SK-N-SH (cell line): Measurements from ENCODE around the gene MRTFB. TPM values are rescaled to one million over a fixed set of nuclear protein-coding genes. Genes with fewer than 3 reads are reported as not detected.
"Not testable (repeated sequence)": the region's sequence is repeated elsewhere in the genome, so short reads cannot be mapped to it uniquely, and the experiment has no call there.

ENCODE experiments used
- CTCF ChIA-PET: fragments of 300-600, 350-600 bp; formaldehyde crosslinking; extraction: SDS; loops from one replicate; lab custom pipeline; 2021; lab: Yijun Ruan, JAX
- POLR2A ChIA-PET: fragments of 350-600 bp; sonication (Branson Sonifier 250); formaldehyde crosslinking; extraction: SDS; loops from one replicate; lab custom pipeline; 2020; ENCODE audit warnings: antibody characterized with exemption, inconsistent platforms; lab: Yijun Ruan, JAX
- DNase-seq: peaks from one replicate; pipeline ENCODE4 v3.0.0; 2012
- H2AFZ ChIP-seq: fragments of 200-600 bp; sonication (generic); 2 replicates; pipeline ENCODE4 v1.8.1; 2016; ENCODE audit warnings: antibody characterized with exemption, mild to moderate bottlenecking, low read depth
- H3F3A ChIP-seq: fragments of 200-600 bp; sonication (generic); replicated peaks from 2 replicates; pipeline ENCODE3; 2016; ENCODE audit warnings: antibody characterized with exemption, mild to moderate bottlenecking; ENCODE audit not compliant: insufficient read depth
- H3K27ac ChIP-seq, 2 experiments: fragments of 200-500 bp in 1 of 2; fragments of 200-600 bp in 1 of 2; sonication (Bioruptor generic) in 1 of 2; sonication (generic), shearing (Covaris generic) in 1 of 2; 2 replicates each; pipeline versions ENCODE4 v1.5.1 to v1.6.1; 2014 to 2016; ENCODE audit warnings: low read depth in 2 of 2, inconsistent platforms in 1 of 2, low read length in 1 of 2, mild to moderate bottlenecking in 1 of 2, mixed read lengths in 1 of 2
- H3K27me3 ChIP-seq: fragments of 200-600 bp; sonication (generic), shearing (Covaris generic); 2 replicates; pipeline ENCODE4 v1.6.1; 2016; ENCODE audit warnings: mixed run types; ENCODE audit not compliant: insufficient read depth
- H3K36me3 ChIP-seq, 2 experiments: fragments of 200-500 bp in 1 of 2; fragments of 200-600 bp in 1 of 2; sonication (Bioruptor generic) in 1 of 2; sonication (generic) in 1 of 2; replicated peaks in 1 of 2; 2 replicates each; pipeline versions ENCODE3 to v1.5.1; 2014 to 2016; ENCODE audit warnings: low read length in 1 of 2, mild to moderate bottlenecking in 1 of 2; ENCODE audit not compliant: insufficient read depth in 2 of 2, control insufficient read depth in 1 of 2
- H3K4me1 ChIP-seq, 2 experiments: fragments of 200-500 bp in 1 of 2; fragments of 200-600 bp in 1 of 2; sonication (Bioruptor generic) in 1 of 2; sonication (generic), shearing (Covaris generic) in 1 of 2; 2 replicates each; pipeline versions ENCODE4 v1.5.1 to v1.6.1; 2014 to 2016; ENCODE audit warnings: low read depth in 1 of 2, low read length in 1 of 2, mixed run types in 1 of 2; ENCODE audit not compliant: insufficient read depth in 2 of 2, control insufficient read depth in 1 of 2
- H3K4me2 ChIP-seq: fragments of 200-600 bp; sonication (generic), shearing (Covaris generic); 2 replicates; pipeline ENCODE4 v1.6.1; 2017; ENCODE audit warnings: mixed run types
- H3K4me3 ChIP-seq, 2 experiments: fragments of 200-500 bp in 1 of 2; fragments of 200-600 bp in 1 of 2; sonication (Bioruptor generic) in 1 of 2; sonication (generic), shearing (Covaris generic) in 1 of 2; 2 replicates each; pipeline versions ENCODE4 v1.5.1 to v1.8.1; 2014 to 2016; ENCODE audit warnings: low read depth in 2 of 2, inconsistent platforms in 1 of 2, low read length in 1 of 2, mild to moderate bottlenecking in 1 of 2, mixed read lengths in 1 of 2, moderate library complexity in 1 of 2
- H3K79me2 ChIP-seq: fragments of 200-600 bp; sonication (generic); 2 replicates; pipeline ENCODE4 v1.8.1; 2017; ENCODE audit warnings: mild to moderate bottlenecking; ENCODE audit not compliant: insufficient read depth
- H3K9ac ChIP-seq: fragments of 200-600 bp; sonication (generic); 2 replicates; pipeline ENCODE4 v1.6.1; 2017; ENCODE audit warnings: mixed run types
- H3K9me2 ChIP-seq: fragments of 200-600 bp; sonication (generic); 2 replicates; pipeline ENCODE4 v1.6.1; 2017; ENCODE audit warnings: mixed run types
- H3K9me3 ChIP-seq: fragments of 200-600 bp; sonication (generic); 2 replicates; pipeline ENCODE4 v1.6.1; 2017; ENCODE audit warnings: mixed run types, mild to moderate bottlenecking, moderate library complexity
- H4K20me1 ChIP-seq: fragments of 200-600 bp; sonication (generic); 2 replicates; pipeline ENCODE4 v1.6.1; 2017; ENCODE audit warnings: mild to moderate bottlenecking, mixed run types; ENCODE audit not compliant: insufficient read depth
- EP300 ChIP-seq, 2 experiments: IDR thresholded peaks; 2 replicates each; pipeline versions ENCODE4 v1.4.0 to v1.6.1; 2012; ENCODE audit warnings: borderline replicate concordance in 1 of 2, low read depth in 1 of 2, low read length in 1 of 2
- FOXM1 ChIP-seq: IDR thresholded peaks from 2 replicates; pipeline ENCODE4 v1.4.0; 2012; ENCODE audit warnings: low read depth, mild to moderate bottlenecking
- GABPA ChIP-seq: IDR thresholded peaks from 2 replicates; pipeline ENCODE4 v1.4.0; 2012; ENCODE audit warnings: low read depth, mild to moderate bottlenecking
- GATA2 ChIP-seq: sonication (generic); formaldehyde crosslinking; IDR thresholded peaks from 2 replicates; pipeline ENCODE4 v1.5.0; 2020; ENCODE audit warnings: mild to moderate bottlenecking, missing genetic modification reagents
- POLR2AphosphoS5 ChIP-seq: IDR thresholded peaks from 2 replicates; pipeline ENCODE4 v1.6.1; 2012; ENCODE audit warnings: low read depth, low read length
- RAD21 ChIP-seq: IDR thresholded peaks from 2 replicates; pipeline ENCODE4 v1.6.1; 2012; ENCODE audit warnings: mild to moderate bottlenecking, low read length
- RCOR1 ChIP-seq: fragments of 150-350 bp; IDR thresholded peaks from 2 replicates; pipeline ENCODE4 v1.6.1; 2017; ENCODE audit warnings: antibody characterized with exemption, low read length
- SMC3 ChIP-seq: IDR thresholded peaks from 2 replicates; pipeline ENCODE4 v1.6.1; 2012; ENCODE audit warnings: low read depth, low read length, improper control_type of control experiment
- TCF12 ChIP-seq: IDR thresholded peaks from 2 replicates; pipeline ENCODE4 v1.4.0; 2012
- YY1 ChIP-seq: IDR thresholded peaks from 2 replicates; pipeline ENCODE4 v1.4.0; 2012; ENCODE audit warnings: low read depth, mild to moderate bottlenecking
- WGBS: methylation state at CpG from one replicate; pipeline ENCODE4 v1.1.6; 2017; ENCODE audit warnings: low lambda C conversion rate; 5-methylcytosine and 5-hydroxymethylcytosine counted together
- polyA plus RNA-seq, 3 experiments: library from polyadenylated mRNA; depleted of rRNA; stranded (reverse); fragments of >200 nt; gene quantifications; 2 replicates each; pipeline ENCODE4 v1.2.3, GENCODE V29; 2012
- TF ChIP-seq, protein P1 (sequence below): IDR thresholded peaks from 2 replicates; pipeline ENCODE4 v1.6.1; 2012; ENCODE audit warnings: mild to moderate bottlenecking, low read depth, low read length, moderate library complexity
- TF ChIP-seq, protein P2 (sequence below): fragments of 150-350 bp; IDR thresholded peaks from 2 replicates; pipeline ENCODE4 v1.6.1; 2016; ENCODE audit warnings: mild to moderate bottlenecking, low read depth, low read length
- TF ChIP-seq, protein P3 (sequence below): IDR thresholded peaks from 2 replicates; pipeline ENCODE4 v1.4.0; 2012; ENCODE audit warnings: low read depth, borderline replicate concordance

The MRTFB gene
- polyA plus RNA-seq, 1 of the 3 experiments (the other 2 are of a cell fraction): 3.3 TPM

DNA sequence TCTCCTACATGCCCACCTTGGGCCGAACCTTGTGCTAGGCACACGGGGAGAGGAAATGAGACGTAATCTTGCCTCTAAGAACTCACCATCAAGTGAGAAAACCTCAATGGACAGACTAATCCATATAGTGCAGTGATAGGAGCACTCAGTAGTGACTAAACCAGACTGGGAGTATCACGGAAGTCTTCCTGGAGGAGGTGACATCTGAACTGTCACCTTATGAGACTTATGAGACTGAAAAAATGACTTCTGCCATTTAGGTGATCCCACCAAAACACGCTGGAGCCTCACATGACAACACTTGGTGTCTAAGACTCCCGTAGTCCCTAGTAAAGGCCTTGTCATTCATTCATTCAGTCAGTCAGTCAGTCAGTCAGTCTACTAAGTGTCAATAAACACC lies 27.3 kb upstream of the MRTFB start:
- Histone ChIP-seq H3K9me2 (no peaks in the 10 kb centered on the region), H3K4me3 (no peak overlapping the region), H2AFZ (no peak overlapping the region), H3K9me3 (no peaks in the 10 kb centered on the region)
- no peak for TF ChIP-seq TCF12
- TF ChIP-seq, all 33 proteins: peak for 0
- 69% methylated on average over 6 of the region's 6 CpGs for WGBS
- Histone ChIP-seq H3K4me1 (no peaks in the 10 kb centered on the region), H3K9ac (no peak overlapping the region), H3F3A (no peaks in the 10 kb centered on the region), H3K4me2 (no peak overlapping the region), H4K20me1 (no peaks in the 10 kb centered on the region), H3K27ac (no peak overlapping the region), H3K27me3 (no peaks in the 10 kb centered on the region), H3K79me2 (no peaks in the 10 kb centered on the region), H3K36me3 (no peaks in the 10 kb centered on the region)
- ChIA-PET CTCF (interaction anchor here (1.3 kb wide), 1 partner anchor 24 kb away, joined by 3 read pairs; no protein-coding TSS in a partner anchor), POLR2A (no interaction called here)
- no peak for DNase-seq

DNA sequence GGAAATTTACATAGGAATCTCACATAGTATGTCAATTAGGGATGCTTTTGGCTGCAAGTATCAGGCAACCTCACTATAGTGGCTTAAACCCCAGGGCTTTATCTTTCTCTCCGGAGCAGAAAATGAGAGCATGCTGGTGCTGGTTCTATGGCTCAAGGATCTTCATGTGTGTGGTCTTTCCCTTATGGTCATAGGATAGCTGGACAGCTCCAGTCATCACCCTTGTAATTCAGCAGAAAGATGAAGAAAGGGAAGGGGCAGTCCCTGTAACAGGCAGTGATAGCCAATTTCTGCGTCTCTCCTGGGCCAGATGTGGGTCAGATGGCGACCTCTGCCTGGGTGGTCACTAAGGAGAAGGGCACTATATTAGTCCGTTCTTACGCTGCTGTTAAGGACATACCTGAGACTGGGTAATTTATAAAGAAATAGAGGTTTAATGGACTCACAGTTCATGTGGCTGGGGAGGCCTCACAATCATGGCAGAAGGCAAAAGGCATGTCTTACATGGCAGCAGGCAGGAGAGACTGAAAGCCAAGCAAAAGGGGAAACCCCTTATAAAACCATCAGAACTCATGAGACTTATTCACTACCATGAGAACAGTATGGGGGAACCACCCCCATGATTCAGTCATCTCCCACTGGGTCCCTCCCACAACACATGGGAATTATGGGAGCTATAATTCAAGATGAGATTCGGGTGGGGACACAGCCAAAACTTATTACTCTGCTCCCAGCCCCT lies 23.8 kb upstream of the MRTFB start:
- WGBS: 67% methylated on average over 6 of the region's 6 CpGs
- TF ChIP-seq, protein P1, sequence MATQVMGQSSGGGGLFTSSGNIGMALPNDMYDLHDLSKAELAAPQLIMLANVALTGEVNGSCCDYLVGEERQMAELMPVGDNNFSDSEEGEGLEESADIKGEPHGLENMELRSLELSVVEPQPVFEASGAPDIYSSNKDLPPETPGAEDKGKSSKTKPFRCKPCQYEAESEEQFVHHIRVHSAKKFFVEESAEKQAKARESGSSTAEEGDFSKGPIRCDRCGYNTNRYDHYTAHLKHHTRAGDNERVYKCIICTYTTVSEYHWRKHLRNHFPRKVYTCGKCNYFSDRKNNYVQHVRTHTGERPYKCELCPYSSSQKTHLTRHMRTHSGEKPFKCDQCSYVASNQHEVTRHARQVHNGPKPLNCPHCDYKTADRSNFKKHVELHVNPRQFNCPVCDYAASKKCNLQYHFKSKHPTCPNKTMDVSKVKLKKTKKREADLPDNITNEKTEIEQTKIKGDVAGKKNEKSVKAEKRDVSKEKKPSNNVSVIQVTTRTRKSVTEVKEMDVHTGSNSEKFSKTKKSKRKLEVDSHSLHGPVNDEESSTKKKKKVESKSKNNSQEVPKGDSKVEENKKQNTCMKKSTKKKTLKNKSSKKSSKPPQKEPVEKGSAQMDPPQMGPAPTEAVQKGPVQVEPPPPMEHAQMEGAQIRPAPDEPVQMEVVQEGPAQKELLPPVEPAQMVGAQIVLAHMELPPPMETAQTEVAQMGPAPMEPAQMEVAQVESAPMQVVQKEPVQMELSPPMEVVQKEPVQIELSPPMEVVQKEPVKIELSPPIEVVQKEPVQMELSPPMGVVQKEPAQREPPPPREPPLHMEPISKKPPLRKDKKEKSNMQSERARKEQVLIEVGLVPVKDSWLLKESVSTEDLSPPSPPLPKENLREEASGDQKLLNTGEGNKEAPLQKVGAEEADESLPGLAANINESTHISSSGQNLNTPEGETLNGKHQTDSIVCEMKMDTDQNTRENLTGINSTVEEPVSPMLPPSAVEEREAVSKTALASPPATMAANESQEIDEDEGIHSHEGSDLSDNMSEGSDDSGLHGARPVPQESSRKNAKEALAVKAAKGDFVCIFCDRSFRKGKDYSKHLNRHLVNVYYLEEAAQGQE: peak; percentile 75
- H3K79me2 ChIP-seq, H3F3A ChIP-seq, H3K27ac ChIP-seq, H3K4me3 ChIP-seq, H3K4me1 ChIP-seq, H3K36me3 ChIP-seq, DNase-seq, H3K9me2 ChIP-seq, H4K20me1 ChIP-seq, POLR2A ChIA-PET, H3K4me2 ChIP-seq, H3K9me3 ChIP-seq, CTCF ChIA-PET, H2AFZ ChIP-seq, H3K9ac ChIP-seq, H3K27me3 ChIP-seq: not testable (repeated sequence)

DNA sequence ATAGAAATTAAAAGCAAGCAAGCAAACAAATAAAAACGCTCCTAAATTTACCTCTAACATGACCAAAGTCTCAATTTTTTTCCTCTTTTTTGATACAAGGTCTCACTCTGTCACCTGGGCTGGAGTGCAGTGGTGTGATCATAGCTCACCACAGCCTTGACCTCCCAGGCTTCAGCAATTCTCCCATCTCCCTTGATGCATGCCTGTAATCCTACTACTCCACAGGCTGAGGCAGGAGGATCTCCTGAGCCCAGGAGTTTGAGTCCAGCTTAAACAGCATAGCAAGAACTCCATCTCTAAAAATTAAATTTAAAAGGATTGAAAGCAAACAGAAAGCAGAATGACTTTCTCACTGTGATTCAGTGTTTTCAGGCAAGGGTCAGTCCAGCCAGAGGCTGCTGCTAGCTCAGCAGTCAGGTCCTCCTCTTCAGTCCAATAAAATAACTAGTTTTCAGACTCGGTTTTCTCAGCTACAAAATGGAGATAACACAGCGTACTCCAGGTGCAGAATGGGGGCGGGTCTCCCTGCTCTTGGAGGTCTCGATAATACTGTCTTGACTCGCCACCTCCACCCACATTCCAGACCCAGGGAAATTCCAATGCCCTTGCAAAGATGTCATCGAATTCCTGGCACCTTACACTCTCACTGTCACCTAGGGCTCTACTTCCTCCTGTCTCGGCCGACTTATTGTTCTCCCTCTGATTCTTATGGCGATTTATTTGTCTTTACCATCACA lies 20.7 kb upstream of the MRTFB start:
- H3K36me3 ChIP-seq: no peaks in the 10 kb centered on the region
- ChIA-PET POLR2A (no interaction called here), CTCF (no interaction called here)
- no peak for DNase-seq
- no peaks in the 10 kb centered on the region for H3K9me3 ChIP-seq
- no peaks in the 10 kb centered on the region for H3K4me1 ChIP-seq
- no peaks in the 10 kb centered on the region for H3K27me3 ChIP-seq
- no peaks in the 10 kb centered on the region for H3F3A ChIP-seq
- no peaks in the 10 kb centered on the region for H4K20me1 ChIP-seq
- H3K4me3 ChIP-seq: no peak overlapping the region
- H3K9me2 ChIP-seq: no peaks in the 10 kb centered on the region
- no peak overlapping the region for H3K27ac ChIP-seq
- no peak overlapping the region for H2AFZ ChIP-seq
- TF ChIP-seq RCOR1 (no peak), FOXM1 (no peak), RAD21 (no peak), TCF12 (no peak), SMC3 (no peak), GATA2 (CRISPR knock-in tag) (no peak), EP300 (IDR thresholded peaks at IDR 0.05; ENCODE audit: borderline replicate concordance in 1 of 2, low read depth in 1 of 2, low read length in 1 of 2) (no peak), GABPA (no peak), POLR2AphosphoS5 (no peak), YY1 (no peak)
- TF ChIP-seq, protein P2, sequence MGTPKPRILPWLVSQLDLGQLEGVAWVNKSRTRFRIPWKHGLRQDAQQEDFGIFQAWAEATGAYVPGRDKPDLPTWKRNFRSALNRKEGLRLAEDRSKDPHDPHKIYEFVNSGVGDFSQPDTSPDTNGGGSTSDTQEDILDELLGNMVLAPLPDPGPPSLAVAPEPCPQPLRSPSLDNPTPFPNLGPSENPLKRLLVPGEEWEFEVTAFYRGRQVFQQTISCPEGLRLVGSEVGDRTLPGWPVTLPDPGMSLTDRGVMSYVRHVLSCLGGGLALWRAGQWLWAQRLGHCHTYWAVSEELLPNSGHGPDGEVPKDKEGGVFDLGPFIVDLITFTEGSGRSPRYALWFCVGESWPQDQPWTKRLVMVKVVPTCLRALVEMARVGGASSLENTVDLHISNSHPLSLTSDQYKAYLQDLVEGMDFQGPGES: no peak
- TF ChIP-seq, protein P3, sequence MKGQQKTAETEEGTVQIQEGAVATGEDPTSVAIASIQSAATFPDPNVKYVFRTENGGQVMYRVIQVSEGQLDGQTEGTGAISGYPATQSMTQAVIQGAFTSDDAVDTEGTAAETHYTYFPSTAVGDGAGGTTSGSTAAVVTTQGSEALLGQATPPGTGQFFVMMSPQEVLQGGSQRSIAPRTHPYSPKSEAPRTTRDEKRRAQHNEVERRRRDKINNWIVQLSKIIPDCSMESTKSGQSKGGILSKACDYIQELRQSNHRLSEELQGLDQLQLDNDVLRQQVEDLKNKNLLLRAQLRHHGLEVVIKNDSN: no peak
- no peak overlapping the region for H3K9ac ChIP-seq
- WGBS: 35% methylated on average over 7 of the region's 10 CpGs
- no peak overlapping the region for H3K4me2 ChIP-seq
- H3K79me2 ChIP-seq: no peaks in the 10 kb centered on the region
